GM19238 (cell line): ENCODE measurements around the gene FAM228B.
A peak's percentile ranks its signal among the peaks of the same experiment; 100 is the strongest.

Experiments used
- DNase-seq: peaks from one replicate; pipeline ENCODE4 v3.0.0; 2011; ENCODE audit warnings: low spot score; ENCODE audit not compliant: insufficient read length

FAM228B gene

DNA sequence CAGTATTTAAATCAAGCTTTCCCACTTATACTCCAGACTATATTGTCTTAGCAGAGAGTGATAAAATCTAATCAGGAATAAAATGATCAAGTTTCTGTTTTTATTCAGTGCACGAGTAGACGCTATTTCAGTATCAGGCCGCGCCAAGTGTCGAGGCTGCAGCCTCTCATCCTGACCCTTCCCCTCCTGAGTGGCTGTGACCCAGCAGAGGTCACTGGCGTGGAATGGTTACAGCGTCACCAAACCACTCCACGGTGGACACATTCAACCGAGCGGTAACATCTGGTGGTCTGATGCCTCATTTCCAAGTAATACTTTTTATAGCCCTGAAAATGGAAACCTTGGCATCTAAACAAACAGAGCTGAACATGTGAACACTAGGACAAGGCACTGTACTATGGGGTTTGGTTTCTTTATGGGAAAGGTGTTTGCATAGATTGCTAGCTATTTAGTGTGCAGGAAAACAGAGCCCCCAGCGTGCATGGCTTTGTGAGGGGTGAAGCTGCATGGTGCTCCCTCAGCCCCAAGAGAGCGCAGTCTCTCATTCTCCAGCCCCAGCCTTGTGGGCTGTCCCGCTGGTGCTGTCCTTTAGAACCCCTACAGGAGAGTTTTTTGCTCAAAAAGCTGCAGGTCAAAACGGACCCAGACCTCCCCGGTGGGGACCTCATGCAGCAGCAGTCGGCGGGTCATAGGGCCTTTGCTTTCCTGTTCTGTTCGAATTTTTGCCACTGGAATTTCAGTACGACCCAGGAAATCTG, 79.9 kb downstream of the FAM228B start:
- no peak for DNase-seq

DNA sequence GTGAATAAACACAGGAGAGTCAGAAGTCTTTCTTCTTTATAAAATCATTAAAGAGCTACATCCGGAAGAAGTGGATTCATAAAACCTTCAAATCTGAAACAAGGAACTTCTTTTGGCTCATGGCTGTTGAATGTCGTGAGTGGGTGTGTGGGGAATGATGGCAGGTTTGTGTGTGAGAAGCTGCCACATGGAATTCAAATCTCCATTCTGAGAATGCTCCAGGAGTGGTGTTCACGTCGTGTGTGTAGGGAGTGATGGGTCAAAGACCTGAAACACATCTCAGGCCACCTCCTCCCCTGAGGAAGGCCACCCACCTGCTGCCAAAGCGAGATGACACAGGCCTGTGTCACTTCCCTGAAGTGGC, 80.5 kb downstream of the FAM228B start:
- DNase-seq: no peak

DNA sequence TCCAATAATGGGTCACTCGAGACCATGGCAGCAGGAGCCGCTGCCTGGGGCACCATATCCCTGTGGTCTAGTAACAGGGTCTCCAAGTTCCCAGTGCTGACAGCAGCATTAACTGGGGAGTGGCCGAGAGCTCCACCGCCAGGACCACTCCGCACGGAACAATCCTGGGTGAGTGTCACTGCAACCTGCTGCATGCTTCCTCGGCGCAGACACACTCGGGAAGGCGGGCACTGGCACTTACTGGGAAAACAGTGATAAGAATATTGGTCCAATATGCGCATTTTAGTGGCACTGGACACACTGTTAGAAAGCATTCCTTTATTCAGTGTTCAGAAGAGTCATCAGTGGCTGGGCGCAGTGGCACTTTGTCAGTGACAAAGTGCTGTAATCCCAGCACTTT, 81.2 kb downstream of the FAM228B start:
- no peak for DNase-seq

DNA sequence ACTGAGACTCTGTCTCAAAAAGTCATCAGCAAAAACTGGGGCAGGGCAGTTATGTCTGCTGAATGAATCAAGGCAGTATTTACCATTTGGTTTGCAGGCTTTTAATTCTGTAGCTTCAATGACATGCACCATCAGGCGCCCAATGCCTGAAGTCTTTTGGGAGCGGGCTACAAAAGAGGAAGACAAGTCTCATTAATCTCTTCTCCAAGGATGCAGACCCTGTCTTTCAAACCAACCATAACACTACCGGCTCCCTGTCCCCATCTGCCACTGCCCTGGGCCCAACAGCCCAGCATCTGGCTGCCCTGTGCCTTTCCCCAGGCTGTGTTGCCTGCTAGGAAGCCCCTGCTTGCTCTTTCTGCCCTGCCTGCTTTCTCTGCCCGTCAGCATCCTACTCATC, 81.9 kb downstream of the FAM228B start:
- no peak for DNase-seq

DNA sequence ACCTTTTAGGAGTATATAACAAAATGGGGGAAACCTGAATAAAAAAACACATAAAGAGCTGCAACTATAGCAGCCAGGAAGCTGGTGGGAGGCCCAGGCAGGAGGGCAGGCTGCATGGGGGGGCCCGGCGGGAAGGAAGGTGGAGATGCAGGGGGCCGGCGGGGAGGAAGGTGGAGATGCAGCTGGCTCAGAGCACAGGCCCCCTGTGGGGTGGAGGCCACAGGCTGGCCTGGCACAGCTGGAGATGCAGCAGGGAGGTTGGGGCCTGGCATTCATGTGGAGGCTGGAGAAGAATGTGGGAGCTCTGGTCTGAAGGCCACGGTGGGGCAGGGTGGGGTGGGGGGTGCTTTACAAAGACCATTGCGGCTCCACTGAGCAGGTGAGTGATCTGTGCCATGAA, 83.0 kb downstream of the FAM228B start:
- DNase-seq: no peak

DNA sequence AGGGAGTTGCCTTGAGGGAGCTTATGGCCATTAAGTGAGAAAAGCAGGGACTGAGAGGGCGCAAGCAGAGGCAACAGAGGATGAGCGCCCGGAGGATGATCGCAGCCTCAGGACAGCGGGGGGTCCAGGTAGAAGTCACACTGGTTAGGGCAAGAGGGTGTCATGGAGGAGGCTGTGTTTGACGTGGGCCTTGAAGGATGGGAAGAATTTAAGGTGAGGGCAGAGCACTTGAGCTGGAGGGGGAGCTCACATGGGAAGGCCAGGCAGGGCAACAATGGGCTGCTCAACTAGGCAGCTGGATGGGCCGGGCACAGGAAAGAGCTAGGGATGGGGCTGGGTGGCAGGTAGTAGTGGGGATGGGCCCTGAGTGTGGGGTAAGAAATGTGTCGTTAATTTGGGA, 83.4 kb downstream of the FAM228B start:
- no peak for DNase-seq

DNA sequence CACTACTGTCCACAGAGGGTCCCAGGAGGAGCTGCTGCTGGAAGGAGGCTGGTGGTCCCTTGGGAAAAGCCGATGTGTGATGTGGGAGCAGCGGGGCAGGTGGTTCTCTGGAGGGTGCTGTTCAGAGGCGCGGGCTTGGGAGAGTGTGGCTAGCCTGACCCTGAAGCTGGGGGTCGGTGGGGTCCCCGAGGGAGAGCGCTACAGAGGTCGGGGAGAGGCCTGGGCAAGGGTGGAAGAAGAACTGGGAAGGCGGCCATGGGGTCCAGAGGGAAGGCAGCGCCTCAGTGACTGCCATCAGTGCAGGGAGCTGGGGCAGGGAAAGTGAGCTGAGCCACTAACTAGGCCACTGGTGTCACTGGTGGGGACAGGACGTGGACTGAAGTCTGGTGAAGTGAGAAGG, 84.1 kb downstream of the FAM228B start:
- no peak for DNase-seq

DNA sequence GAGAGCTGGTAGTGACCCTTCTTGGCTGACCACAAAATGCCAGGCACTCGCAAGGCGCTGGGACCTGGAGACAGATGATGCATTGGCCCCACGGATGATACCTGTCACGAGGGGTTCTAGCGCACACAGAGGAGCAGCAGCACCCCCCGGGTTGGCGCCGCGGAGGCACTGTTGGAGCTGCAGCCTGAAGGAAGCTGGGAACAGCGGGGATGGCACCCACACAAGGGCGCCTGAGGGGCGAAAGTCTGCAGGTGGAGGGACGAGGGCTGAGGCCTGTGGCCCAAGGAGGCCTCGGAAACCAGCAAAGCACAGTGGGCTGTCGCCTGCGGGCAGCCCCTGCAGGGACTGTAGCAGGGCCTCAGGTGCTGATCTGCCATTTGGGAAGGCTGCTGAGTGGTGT, 85.2 kb downstream of the FAM228B start:
- DNase-seq: no peak

DNA sequence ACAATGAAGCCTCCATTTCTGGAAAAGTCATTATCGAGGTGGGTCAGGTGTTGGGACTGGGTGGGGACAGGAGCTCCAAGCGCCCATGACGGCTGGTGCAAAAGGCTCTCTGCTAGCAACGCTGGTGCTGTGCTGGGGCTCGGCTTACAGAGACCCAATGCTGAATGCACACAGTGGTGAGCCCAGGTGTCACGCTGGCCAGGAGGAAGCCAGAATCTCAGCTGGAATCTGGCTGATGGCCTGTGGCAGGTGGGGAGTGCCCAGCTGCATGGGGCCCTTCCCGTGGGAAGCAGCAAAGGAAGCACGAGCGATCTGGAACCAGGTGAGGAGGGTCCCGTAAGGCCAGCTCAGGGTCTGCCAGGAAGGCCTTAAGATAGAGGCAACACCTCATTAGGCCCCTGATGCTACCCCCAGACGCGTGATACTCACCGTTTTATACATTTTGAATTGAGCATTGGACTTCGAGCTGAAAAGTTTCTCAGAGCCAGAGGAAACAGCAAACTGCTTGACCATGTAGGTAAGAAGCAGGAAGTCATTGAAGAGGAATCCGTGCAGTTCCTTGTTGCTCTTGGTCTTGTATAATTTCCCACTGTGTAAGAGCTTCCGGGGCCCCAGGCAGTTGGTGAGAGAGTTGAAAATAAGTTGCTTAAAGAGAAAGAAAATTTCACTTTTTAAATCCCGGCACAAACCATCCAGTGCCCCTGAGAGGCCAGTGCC, 86.3 kb downstream of the FAM228B start:
- no peak for DNase-seq

DNA sequence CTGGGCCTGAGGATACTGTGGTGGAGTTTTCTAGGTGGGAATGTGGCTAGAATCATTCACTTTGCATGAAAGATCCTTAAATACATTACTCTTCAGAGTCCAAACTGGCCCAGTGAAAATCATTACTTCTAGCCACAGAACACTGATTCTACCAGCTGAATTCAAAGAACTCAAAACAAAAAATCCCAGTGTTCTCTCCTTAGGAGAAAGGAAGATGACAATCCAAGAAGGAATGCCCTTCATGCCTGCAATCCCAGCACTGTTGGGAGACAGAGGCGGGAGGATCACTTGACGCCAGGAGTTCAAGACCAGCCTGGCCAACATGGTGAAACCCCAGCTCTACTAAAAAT, 86.8 kb downstream of the FAM228B start:
- no peak for DNase-seq

DNA sequence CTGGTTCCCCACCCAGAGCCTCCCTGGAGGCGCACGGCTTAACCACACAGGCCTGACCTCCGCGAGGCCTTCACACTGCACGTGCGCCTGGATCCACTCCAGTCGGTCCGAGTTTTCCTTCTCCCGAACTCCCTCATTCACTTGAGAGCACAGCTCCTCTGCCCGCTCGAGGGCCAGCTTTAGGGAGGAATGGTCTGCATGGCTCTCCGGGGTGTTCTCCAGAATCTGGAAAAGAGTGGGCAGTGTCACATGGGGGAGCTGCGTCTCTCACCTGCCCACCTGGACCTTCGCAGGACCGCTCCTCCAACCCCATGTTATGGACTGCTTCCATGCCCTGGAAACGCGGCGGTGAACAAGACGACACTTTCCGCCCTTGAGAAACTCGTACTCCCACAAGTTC, 87.5 kb downstream of the FAM228B start:
- DNase-seq: no peak

DNA sequence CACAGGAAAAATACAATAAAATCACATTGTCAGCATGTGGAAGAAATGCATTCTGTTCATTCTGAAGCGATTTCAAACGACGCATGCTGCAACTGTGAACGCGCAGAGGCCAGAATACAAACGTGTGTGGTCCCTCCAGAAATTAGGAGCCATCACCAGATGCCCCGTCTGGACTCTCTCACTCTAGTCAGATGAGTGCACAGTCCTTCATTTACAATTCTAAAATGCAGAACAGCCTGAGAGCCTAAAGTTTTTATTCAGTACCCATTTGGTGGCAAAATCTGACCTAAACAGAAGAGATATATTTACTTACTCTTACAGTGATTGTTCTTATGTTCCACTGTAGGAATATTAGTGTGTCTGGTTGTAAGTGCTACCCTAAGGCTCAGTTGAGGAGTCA, 88.1 kb downstream of the FAM228B start:
- no peak for DNase-seq

DNA sequence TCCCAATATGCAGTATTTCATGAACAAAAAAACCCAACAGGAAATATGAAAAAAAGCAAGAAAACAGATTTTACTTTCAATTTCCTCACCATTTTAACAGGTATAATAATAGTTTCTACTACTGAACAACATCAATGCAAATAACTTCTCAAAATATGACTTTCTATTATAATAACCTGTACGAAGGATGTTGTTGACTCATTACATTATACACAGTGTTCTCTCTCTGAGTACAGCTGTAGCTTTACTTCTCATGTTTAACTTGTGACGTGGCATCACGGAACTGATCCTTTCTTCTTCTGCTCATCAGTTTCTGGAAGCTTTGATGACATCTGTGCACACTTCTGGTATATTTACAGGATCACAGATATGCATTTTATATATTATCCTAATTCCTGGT, 91.6 kb downstream of the FAM228B start:
- peak; percentile 53 for DNase-seq
